Lower leg skin (tissue), 4 donors: ENCODE results near the gene RIOX2. TPM values are rescaled to one million over a fixed set of nuclear protein-coding genes. Genes with fewer than 3 reads are reported as not detected.
"Not testable (repeated sequence)": the region's sequence is repeated elsewhere in the genome, so short reads cannot be mapped to it uniquely, and the experiment has no call there.

ENCODE experiments used
- DNase-seq, 2 donors: peaks; one replicate each; pipeline ENCODE4 v3.0.0-alpha.2; 2019; ENCODE audit warnings: low spot score in 2 of 2
- H3K4me3 ChIP-seq: fragments of 200-600 bp; sonication (generic); 2 replicates; pipeline ENCODE4 v1.5.1; 2017; ENCODE audit warnings: mild to moderate bottlenecking, low read depth; ENCODE audit not compliant: poor library complexity, severe bottlenecking
- POLR2A ChIP-seq, 2 donors: fragments of 450-650 bp; IDR thresholded peaks; one replicate each; pipeline ENCODE4 v1.6.1; 2016 to 2017; ENCODE audit warnings: antibody characterized with exemption in 2 of 2, mild to moderate bottlenecking in 1 of 2, moderate library complexity in 1 of 2
- WGBS, 2 donors: methylation state at CpG; one replicate each; pipeline ENCODE4 v1.1.5; 2018; 5-methylcytosine and 5-hydroxymethylcytosine counted together
- intact Hi-C: fragments of 100-400 bp; cut with DNase I; formaldehyde crosslinking; loops from one replicate; pipeline ENCODE4 v1.15.0; 2023; ENCODE audit warnings: low total_unique reads
- total RNA-seq, 4 donors: library from RNA; depleted of rRNA; stranded (reverse); fragments of >200 nt; gene quantifications; one replicate each; pipeline ENCODE4 v1.1.0, GENCODE V29; 2016
- TF ChIP-seq, protein P1 (sequence below), 3 donors: fragments of 450-650 bp; IDR thresholded peaks; one replicate each; pipeline ENCODE4 v1.5.1; 2016; ENCODE audit warnings: antibody characterized with exemption in 3 of 3, mild to moderate bottlenecking in 3 of 3, moderate library complexity in 2 of 3

Gene RIOX2
- total RNA-seq, 4 donors from 2014 or later, result 37.6 to 42.5 (median 40.7) TPM

DNA sequence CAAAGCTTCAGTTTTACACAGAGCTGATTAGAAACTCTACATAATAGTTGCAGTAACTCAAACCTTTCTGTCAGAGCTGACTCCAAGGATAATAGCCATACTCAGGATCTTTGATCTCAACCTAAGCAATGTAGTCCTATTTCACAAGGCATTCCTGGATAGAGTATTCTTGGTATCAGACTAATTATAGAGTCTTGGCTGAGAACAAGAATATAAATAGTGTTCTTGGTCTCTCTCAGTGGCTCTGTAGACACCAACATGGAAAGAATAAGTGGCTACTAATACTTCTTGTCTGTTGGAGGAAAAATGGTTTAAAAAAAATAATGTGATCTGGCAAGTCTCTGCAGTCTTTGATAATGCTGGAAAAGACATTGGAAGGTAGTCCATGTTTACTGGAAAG lies 55.7 kb downstream of the RIOX2 start:
- TF ChIP-seq, protein P1, sequence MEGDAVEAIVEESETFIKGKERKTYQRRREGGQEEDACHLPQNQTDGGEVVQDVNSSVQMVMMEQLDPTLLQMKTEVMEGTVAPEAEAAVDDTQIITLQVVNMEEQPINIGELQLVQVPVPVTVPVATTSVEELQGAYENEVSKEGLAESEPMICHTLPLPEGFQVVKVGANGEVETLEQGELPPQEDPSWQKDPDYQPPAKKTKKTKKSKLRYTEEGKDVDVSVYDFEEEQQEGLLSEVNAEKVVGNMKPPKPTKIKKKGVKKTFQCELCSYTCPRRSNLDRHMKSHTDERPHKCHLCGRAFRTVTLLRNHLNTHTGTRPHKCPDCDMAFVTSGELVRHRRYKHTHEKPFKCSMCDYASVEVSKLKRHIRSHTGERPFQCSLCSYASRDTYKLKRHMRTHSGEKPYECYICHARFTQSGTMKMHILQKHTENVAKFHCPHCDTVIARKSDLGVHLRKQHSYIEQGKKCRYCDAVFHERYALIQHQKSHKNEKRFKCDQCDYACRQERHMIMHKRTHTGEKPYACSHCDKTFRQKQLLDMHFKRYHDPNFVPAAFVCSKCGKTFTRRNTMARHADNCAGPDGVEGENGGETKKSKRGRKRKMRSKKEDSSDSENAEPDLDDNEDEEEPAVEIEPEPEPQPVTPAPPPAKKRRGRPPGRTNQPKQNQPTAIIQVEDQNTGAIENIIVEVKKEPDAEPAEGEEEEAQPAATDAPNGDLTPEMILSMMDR (IDR thresholded peaks at IDR 0.05), result no peak
- TF ChIP-seq POLR2A (IDR thresholded peaks at IDR 0.05), result no peak
- no peak overlapping the region for H3K4me3 ChIP-seq
- intact Hi-C loops, result no loop called here
- DNase-seq, result no peak

GRCh38 chr3:97914388-97914787 lies 57.8 kb downstream of the RIOX2 start:
- 40 to 59% methylated on average over 2 of the region's 2 CpGs for WGBS, 2 donors
- TF ChIP-seq, protein P1 (IDR thresholded peaks at IDR 0.05), result no peak

DNA sequence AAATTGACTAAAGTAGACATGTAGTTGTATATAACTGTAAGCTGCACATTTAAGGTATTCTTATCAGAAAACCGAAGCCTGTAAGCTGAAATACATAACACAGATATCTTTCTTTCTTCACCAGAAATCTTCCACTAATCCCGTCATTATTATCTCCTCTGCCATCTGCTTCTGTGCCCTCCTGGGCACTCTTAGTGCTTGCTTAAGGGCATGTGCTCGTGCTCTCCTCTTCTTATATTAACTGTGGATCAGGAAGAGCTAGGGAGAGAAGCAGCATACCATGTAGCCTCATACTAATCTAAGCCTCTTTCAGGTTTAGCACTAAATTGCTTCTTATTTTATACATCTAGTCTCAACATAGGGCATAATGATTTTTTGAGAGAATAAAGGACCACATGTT lies 60.8 kb downstream of the RIOX2 start:
- intact Hi-C loops, result no loop called here
- DNase-seq, result no peak
- no peak overlapping the region for H3K4me3 ChIP-seq
- 48 to 88% methylated on average over 3 of the region's 3 CpGs for WGBS, 2 donors
- no peak for TF ChIP-seq POLR2A (IDR thresholded peaks at IDR 0.05)
- TF ChIP-seq, protein P1 (IDR thresholded peaks at IDR 0.05), result no peak

More at GRCh38 chr3:97914388-97914787, 57.8 kb downstream of the RIOX2 start:
- no peak overlapping the region for H3K4me3 ChIP-seq
- intact Hi-C loops, result no loop called here
- DNase-seq, result no peak

GRCh38 chr3:97910931-97911351 lies 61.3 kb downstream of the RIOX2 start:
- no peak overlapping the region for H3K4me3 ChIP-seq
- WGBS, 2 donors, result 56 to 70% methylated on average over 3 of the region's 3 CpGs
- intact Hi-C loops, result no loop called here
- TF ChIP-seq POLR2A (IDR thresholded peaks at IDR 0.05), result no peak
- DNase-seq, result no peak

GRCh38 chr3:97910236-97910831 lies 61.9 kb downstream of the RIOX2 start:
- H3K4me3 ChIP-seq, intact Hi-C loops, DNase-seq: not testable (repeated sequence)
- 84 to 91% methylated on average over 23 of the region's 24 CpGs for WGBS, 2 donors

GRCh38 chr3:97909830-97910229 lies 62.4 kb downstream of the RIOX2 start:
- DNase-seq, H3K4me3 ChIP-seq, intact Hi-C loops: not testable (repeated sequence)
- 73 to 80% methylated on average over 1 to 2 of the region's 3 CpGs for WGBS, 2 donors

- WGBS, 2 donors, result 34 to 44% methylated on average over 4 of the region's 4 CpGs
- TF ChIP-seq POLR2A (IDR thresholded peaks at IDR 0.05), result no peak
- no peak overlapping the region for H3K4me3 ChIP-seq
- intact Hi-C loops, result no loop called here
- DNase-seq, result no peak
Observed at GRCh38 chr3:97901313-97902248, 70.7 kb downstream of the RIOX2 start.
